A549 (cell line): ENCODE data around the gene INHBE.

Experiments
- POLR2A ChIP-seq: IDR thresholded peaks from 2 replicates; pipeline ENCODE4 v1.6.1; 2012; ENCODE audit warnings: mild to moderate bottlenecking, low read length
- TF ChIP-seq, protein P1 (sequence below): IDR thresholded peaks from 2 replicates; pipeline ENCODE4 v1.6.1; 2012

DNA sequence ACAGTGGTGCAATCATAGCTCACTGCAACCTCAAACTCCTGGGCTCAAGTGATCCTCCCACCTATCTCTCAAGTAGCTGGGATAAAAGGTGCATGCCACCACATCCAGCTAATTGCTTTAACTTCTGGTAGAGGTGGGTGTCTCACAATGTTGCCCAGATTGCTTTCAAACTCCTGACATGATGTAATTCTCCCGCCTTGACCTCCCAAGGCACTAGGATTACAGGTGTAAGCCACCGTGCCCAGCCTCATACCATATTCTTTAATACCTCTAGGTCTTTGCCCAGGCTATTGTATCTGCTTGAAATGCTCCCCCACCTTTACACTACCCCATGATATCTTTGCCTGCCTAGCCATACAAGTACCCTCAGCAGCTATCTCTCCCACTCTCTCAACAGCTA, 35.6 kb upstream of the INHBE start:
- TF ChIP-seq POLR2A: no peak
- TF ChIP-seq, protein P1, sequence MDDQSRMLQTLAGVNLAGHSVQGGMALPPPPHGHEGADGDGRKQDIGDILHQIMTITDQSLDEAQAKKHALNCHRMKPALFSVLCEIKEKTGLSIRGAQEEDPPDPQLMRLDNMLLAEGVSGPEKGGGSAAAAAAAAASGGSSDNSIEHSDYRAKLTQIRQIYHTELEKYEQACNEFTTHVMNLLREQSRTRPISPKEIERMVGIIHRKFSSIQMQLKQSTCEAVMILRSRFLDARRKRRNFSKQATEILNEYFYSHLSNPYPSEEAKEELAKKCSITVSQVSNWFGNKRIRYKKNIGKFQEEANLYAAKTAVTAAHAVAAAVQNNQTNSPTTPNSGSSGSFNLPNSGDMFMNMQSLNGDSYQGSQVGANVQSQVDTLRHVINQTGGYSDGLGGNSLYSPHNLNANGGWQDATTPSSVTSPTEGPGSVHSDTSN: no peak
